GM12878 (cell line): ENCODE results near the gene MGP.
A peak's percentile ranks its signal among the peaks of the same experiment; 100 is the strongest.

Experiments used
- CBX5 ChIP-seq: sonication (generic); IDR thresholded peaks from 2 replicates; pipeline ENCODE4 v1.6.1; 2016; ENCODE audit warnings: low read depth, moderate library complexity, mild to moderate bottlenecking, inconsistent platforms
- EZH2 ChIP-seq: IDR thresholded peaks from 2 replicates; pipeline ENCODE4 v1.6.1; 2012; ENCODE audit warnings: low read depth, mild to moderate bottlenecking, control low read depth, inconsistent platforms, low read length, borderline replicate concordance; ENCODE audit not compliant: control insufficient read depth
- RAD21 ChIP-seq: IDR thresholded peaks from 2 replicates; pipeline ENCODE4 v1.6.1; 2011; ENCODE audit warnings: mild to moderate bottlenecking, low read depth, low read length, moderate library complexity; ENCODE audit not compliant: insufficient read depth
- SMAD1 ChIP-seq: fragments of 450-650 bp; IDR thresholded peaks from 2 replicates; pipeline ENCODE4 v1.6.1; 2018; ENCODE audit warnings: mild to moderate bottlenecking, low read depth; ENCODE audit not compliant: partially characterized antibody
- SMC3 ChIP-seq: IDR thresholded peaks from 2 replicates; pipeline ENCODE4 v1.6.1; 2011; ENCODE audit warnings: low read length, improper control_type of control experiment, borderline replicate concordance
- SUZ12 ChIP-seq: fragments of 200-600 bp; sonication (generic); IDR thresholded peaks from one replicate; pipeline ENCODE4 v1.6.1; 2018; ENCODE audit warnings: antibody characterized with exemption, mild to moderate bottlenecking; ENCODE audit not compliant: unreplicated experiment

DNA sequence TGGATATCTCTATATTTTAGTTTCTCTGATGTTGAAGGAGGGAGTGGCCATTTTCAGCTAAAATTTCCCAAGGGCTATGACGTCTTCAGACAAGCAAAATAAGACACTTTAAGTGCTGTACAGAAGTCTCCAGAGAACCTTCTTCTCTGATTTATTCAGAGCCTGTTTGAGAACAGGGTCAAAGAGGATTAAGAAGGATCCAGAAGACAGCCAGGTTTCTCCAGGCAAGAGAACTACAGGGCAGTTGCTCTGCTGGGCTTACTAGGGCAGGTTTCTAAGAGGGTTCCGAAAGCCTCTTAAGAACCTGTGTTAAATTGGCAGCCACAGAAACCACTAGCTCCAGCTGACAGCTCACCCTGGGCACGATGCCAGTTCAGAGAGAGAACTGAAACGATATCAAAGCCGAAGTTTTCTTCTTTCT, 1.2 kb downstream of the MGP start:
- TF ChIP-seq SMAD1 (peak; percentile 91), CBX5 (peak; percentile 71; the same call in 1 of the 2 replicates), RAD21 (no peak), SUZ12 (no peak), SMC3 (no peak), EZH2 (no peak)
